Esophagus (tissue), 2 donors: ENCODE data around the gene GRIA3. TPM values are rescaled to one million over a fixed set of nuclear protein-coding genes. Genes with fewer than 3 reads are reported as not detected.
"Not testable (repeated sequence)": the region's sequence is repeated elsewhere in the genome, so short reads cannot be mapped to it uniquely, and the experiment has no call there.

Experiments
- H3K27ac ChIP-seq, 2 donors: one replicate each; pipeline ENCODE4 v1.5.1; 2013; ENCODE audit warnings: low read depth in 2 of 2, mild to moderate bottlenecking in 2 of 2, inconsistent platforms in 1 of 2, low read length in 1 of 2, moderate library complexity in 1 of 2
- H3K27me3 ChIP-seq, 2 donors: one replicate each; pipeline ENCODE4 v1.6.1; 2013; ENCODE audit warnings: low read length in 2 of 2, control low read depth in 1 of 2, mild to moderate bottlenecking in 1 of 2; ENCODE audit not compliant: insufficient read depth in 2 of 2, control insufficient read depth in 1 of 2
- H3K36me3 ChIP-seq, 2 donors: one replicate each; pipeline ENCODE4 v1.6.1; 2013; ENCODE audit warnings: low read length in 1 of 2; ENCODE audit not compliant: control insufficient read depth in 2 of 2, insufficient read depth in 2 of 2
- H3K4me1 ChIP-seq, 2 donors: one replicate each; pipeline ENCODE4 v1.6.1; 2013; ENCODE audit warnings: low read length in 1 of 2; ENCODE audit not compliant: control insufficient read depth in 2 of 2, insufficient read depth in 2 of 2
- H3K4me3 ChIP-seq, 2 donors: one replicate each; pipeline ENCODE4 v1.5.1; 2013; ENCODE audit warnings: low read length in 2 of 2, mild to moderate bottlenecking in 2 of 2, low read depth in 1 of 2, moderate library complexity in 1 of 2
- H3K9me3 ChIP-seq, 2 donors: one replicate each; pipeline ENCODE4 v1.6.1; 2013; ENCODE audit warnings: mild to moderate bottlenecking in 2 of 2, low read depth in 1 of 2, low read length in 1 of 2, moderate library complexity in 1 of 2; ENCODE audit not compliant: control insufficient read depth in 2 of 2, insufficient read depth in 1 of 2
- WGBS, 2 donors: extraction: QIAGEN DNeasy Blood & Tissue Kit; methylation state at CpG; one replicate each; pipeline ENCODE4 v1.1.7; 2013; 5-methylcytosine and 5-hydroxymethylcytosine counted together
- polyA plus RNA-seq, 2 donors: library from polyadenylated mRNA; stranded (reverse); fragments of 200-250 nt; gene quantifications; one replicate each; pipeline ENCODE4 v1.2.3, GENCODE V29; 2013
- donor health status: healthy with polysubstance abuse.
- donor health status: Bipolar disorder and iron deficiency.

The GRIA3 gene
- polyA plus RNA-seq, 2 donors: 0.05 TPM; not detected in 1

DNA sequence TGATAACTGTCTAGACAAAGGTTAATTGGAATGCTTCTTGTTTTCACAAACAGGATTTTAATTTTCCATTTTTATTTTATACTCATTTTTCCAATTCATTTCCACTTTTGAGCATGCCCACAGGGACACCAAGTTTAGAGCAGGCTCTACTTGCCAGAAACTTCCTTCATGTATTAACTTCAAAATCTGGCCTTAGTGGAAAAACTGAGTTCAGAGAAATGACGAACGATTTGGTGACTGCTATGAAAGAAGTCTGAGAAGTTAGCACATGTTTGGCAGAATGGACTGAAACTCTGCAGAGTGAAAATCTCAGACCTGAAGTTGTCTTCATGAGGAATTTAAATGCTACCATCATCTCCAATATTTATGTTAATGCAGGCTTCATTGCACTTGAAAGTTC lies 334.7 kb downstream of the GRIA3 start:
- Histone ChIP-seq H3K9me3 (no peaks in the 10 kb centered on the region), H3K4me3 (no peak overlapping the region), H3K4me1 (no peaks in the 10 kb centered on the region), H3K27me3 (no peaks in the 10 kb centered on the region), H3K36me3 (no peaks in the 10 kb centered on the region), H3K27ac (no peak overlapping the region)
- WGBS, 2 donors: 49 to 57% methylated on average over 2 of the region's 2 CpGs

- H3K27ac ChIP-seq: no peak overlapping the region
- H3K27me3 ChIP-seq: no peaks in the 10 kb centered on the region
- no peaks in the 10 kb centered on the region for H3K4me1 ChIP-seq
- 73 to 83% methylated on average over 2 of the region's 2 CpGs for WGBS, 2 donors
- no peak overlapping the region for H3K4me3 ChIP-seq
- H3K9me3 ChIP-seq: no peaks in the 10 kb centered on the region
- H3K36me3 ChIP-seq: no peaks in the 10 kb centered on the region
These were observed 341.1 kb downstream of the GRIA3 start for GRCh38 chrX:123525123-123525725.

GRCh38 chrX:123530726-123531125 lies 346.6 kb downstream of the GRIA3 start:
- not testable (repeated sequence) for H3K27me3 ChIP-seq, H3K4me1 ChIP-seq, H3K36me3 ChIP-seq, H3K27ac ChIP-seq, H3K9me3 ChIP-seq, H3K4me3 ChIP-seq
- 75 to 87% methylated on average over 1 of the region's 1 CpG for WGBS, 2 donors
